Suprapubic skin (tissue), 3 donors: ENCODE measurements around the gene DPYSL3.

Experiments used
- CTCF ChIP-seq, 2 donors: fragments of 200-600 bp in 1 of 2; fragments of 450-650 bp in 1 of 2; sonication (generic) in 1 of 2; IDR thresholded peaks; one replicate each; pipeline ENCODE4 v1.5.1; 2016 to 2019; ENCODE audit warnings: antibody characterized with exemption in 2 of 2, mild to moderate bottlenecking in 1 of 2, moderate library complexity in 1 of 2
- POLR2A ChIP-seq, 2 donors: fragments of 450-650 bp; IDR thresholded peaks; one replicate each; pipeline ENCODE4 v1.6.1; 2017; ENCODE audit warnings: antibody characterized with exemption in 2 of 2, mild to moderate bottlenecking in 2 of 2, moderate library complexity in 2 of 2

GRCh38 chr5:147340941-147341340 lies 168.9 kb downstream of the DPYSL3 start:
- TF ChIP-seq CTCF (IDR thresholded peaks at IDR 0.05), result no peak
- no peak for TF ChIP-seq POLR2A (IDR thresholded peaks at IDR 0.05)
